Thyroid gland (tissue), 4 donors: ENCODE measurements around the gene SKA3. TPM values are rescaled to one million over a fixed set of nuclear protein-coding genes. Genes with fewer than 3 reads are reported as not detected.
"Not testable (repeated sequence)": the region's sequence is repeated elsewhere in the genome, so short reads cannot be mapped to it uniquely, and the experiment has no call there.

Experiments used
- DNase-seq, 2 donors: peaks; one replicate each; pipeline ENCODE4 v3.0.0-alpha.2; 2019
- H3K27ac ChIP-seq, 3 donors: fragments of 200-600 bp; sonication (generic); 1 replicate in 2 of 3; 2 replicates in 1 of 3; pipeline ENCODE4 v1.5.1; 2016 to 2019; ENCODE audit warnings: mild to moderate bottlenecking in 1 of 3, moderate library complexity in 1 of 3
- H3K27me3 ChIP-seq: fragments of 200-600 bp; sonication (generic); one replicate; pipeline ENCODE4 v1.5.1; 2019
- H3K36me3 ChIP-seq, 2 donors: fragments of 200-600 bp; sonication (generic); one replicate each; pipeline ENCODE4 v1.5.1; 2016 to 2019
- H3K4me1 ChIP-seq, 2 donors: fragments of 200-600 bp; sonication (generic); one replicate each; pipeline ENCODE4 v1.5.1; 2017 to 2019
- H3K4me3 ChIP-seq, 3 donors: fragments of 200-600 bp; sonication (generic); replicated peaks in 1 of 3; 1 replicate in 2 of 3; 2 replicates in 1 of 3; pipeline ENCODE4 v1.5.1; 2016; ENCODE audit warnings: mild to moderate bottlenecking in 1 of 3
- H3K9me3 ChIP-seq: fragments of 200-600 bp; sonication (generic); one replicate; pipeline ENCODE4 v1.5.1; 2017
- CTCF ChIP-seq, 6 experiments: fragments of 200-600 bp in 3 of 6; fragments of 450-650 bp in 3 of 6; sonication (generic) in 3 of 6; IDR thresholded peaks; one replicate each; pipeline ENCODE4 v1.5.1; 2016 to 2019; ENCODE audit warnings: antibody characterized with exemption in 6 of 6, mild to moderate bottlenecking in 2 of 6, inconsistent platforms in 1 of 6, moderate library complexity in 1 of 6
- POLR2A ChIP-seq, 2 donors: fragments of 450-650 bp; IDR thresholded peaks; one replicate each; pipeline ENCODE4 v1.6.1; 2017; ENCODE audit warnings: antibody characterized with exemption in 2 of 2, mild to moderate bottlenecking in 2 of 2, moderate library complexity in 1 of 2
- WGBS, 2 donors: methylation state at CpG; one replicate each; pipeline ENCODE4 v1.1.5; 2017; 5-methylcytosine and 5-hydroxymethylcytosine counted together
- intact Hi-C: fragments of 100-400 bp; cut with DNase I; formaldehyde crosslinking; loops from one replicate; pipeline ENCODE4 v1.15.1; 2023
- total RNA-seq, 4 donors: library from RNA; depleted of rRNA; stranded (reverse); fragments of >200 nt; gene quantifications; one replicate each; pipeline ENCODE4 v1.2.3, GENCODE V29; 2016

Gene SKA3
- total RNA-seq, 4 donors from 2014 or later = 1.3 to 1.4 TPM; not detected in 2

GRCh38 chr13:21142766-21143165 is 33.6 kb downstream of the SKA3 start:
- 96% methylated on average over 3 of the region's 3 CpGs for WGBS, 2 donors
- DNase-seq = no peak
- TF ChIP-seq POLR2A (IDR thresholded peaks at IDR 0.05) (no peak), CTCF (IDR thresholded peaks at IDR 0.05) (no peak)
- H3K27ac ChIP-seq = peak overlapping the region in 1 of 3 donors; percentile 0
- no peaks in the 10 kb centered on the region for H3K9me3 ChIP-seq
- H3K4me1 ChIP-seq = peaks cover 21 to 27% of the 10 kb centered on the region in 2 donors
- intact Hi-C loops = no loop called here
- H3K36me3 ChIP-seq = peaks cover 11 to 14% of the 10 kb centered on the region in 2 donors
- H3K4me3 ChIP-seq = no peak overlapping the region
- H3K27me3 ChIP-seq = no peaks in the 10 kb centered on the region

- TF ChIP-seq POLR2A (IDR thresholded peaks at IDR 0.05) (no peak), CTCF (IDR thresholded peaks at IDR 0.05) (no peak)
- DNase-seq = peak in 1 of 2 donors; percentile 8
- H3K27ac ChIP-seq = no peak overlapping the region
- peak overlapping the region in 1 of 3 donors; percentile 68 for H3K4me3 ChIP-seq
- H3K27me3 ChIP-seq = no peaks in the 10 kb centered on the region
- peaks cover 0 to 5% of the 10 kb centered on the region in 2 donors for H3K36me3 ChIP-seq
- H3K9me3 ChIP-seq = no peaks in the 10 kb centered on the region
- H3K4me1 ChIP-seq = peaks cover 21 to 27% of the 10 kb centered on the region in 2 donors
- 94 to 95% methylated on average over 12 of the region's 12 CpGs for WGBS, 2 donors
- intact Hi-C loops = loop anchor here (5.0 to 10.0 kb wide), 3 partner anchors 65 to 437 kb away; partner anchors contain the start of gene IL17D
These were observed 37.0 kb downstream of the SKA3 start for GRCh38 chr13:21139374-21139773.

GRCh38 chr13:21138561-21138960 is 37.8 kb downstream of the SKA3 start:
- intact Hi-C loops = loop anchor here (5.0 to 10.0 kb wide), 3 partner anchors 64 to 436 kb away; partner anchors contain the start of gene IL17D
- WGBS, 2 donors = 59 to 61% methylated on average over 1 of the region's 1 CpG

GRCh38 chr13:21137696-21138095 is 38.7 kb downstream of the SKA3 start:
- Histone ChIP-seq H3K4me1 (peaks cover 14 to 17% of the 10 kb centered on the region in 2 donors), H3K9me3 (no peaks in the 10 kb centered on the region), H3K36me3 (peaks cover 0 to 2% of the 10 kb centered on the region in 2 donors), H3K27ac (no peak overlapping the region), H3K27me3 (no peaks in the 10 kb centered on the region), H3K4me3 (no peak overlapping the region)
- intact Hi-C loops = loop anchor here (5.0 to 10.0 kb wide), 3 partner anchors 63 to 435 kb away; partner anchors contain the start of gene IL17D
- DNase-seq = no peak
- WGBS, 2 donors = 85 to 88% methylated on average over 5 of the region's 5 CpGs
- no peak for TF ChIP-seq CTCF (IDR thresholded peaks at IDR 0.05)
- no peak for TF ChIP-seq POLR2A (IDR thresholded peaks at IDR 0.05)

More at GRCh38 chr13:21138561-21138960, 37.8 kb downstream of the SKA3 start:
- no peaks in the 10 kb centered on the region for H3K9me3 ChIP-seq
- H3K4me3 ChIP-seq = no peak overlapping the region
- peaks cover 21 to 26% of the 10 kb centered on the region in 2 donors for H3K4me1 ChIP-seq
- no peak for DNase-seq
- H3K36me3 ChIP-seq = peaks cover 0 to 5% of the 10 kb centered on the region in 2 donors
- no peak overlapping the region for H3K27ac ChIP-seq
- TF ChIP-seq CTCF (IDR thresholded peaks at IDR 0.05) (no peak), POLR2A (IDR thresholded peaks at IDR 0.05) (no peak)
- no peaks in the 10 kb centered on the region for H3K27me3 ChIP-seq

GRCh38 chr13:21135833-21136232 is 40.5 kb downstream of the SKA3 start:
- H3K4me1 ChIP-seq, DNase-seq, H3K27ac ChIP-seq, H3K36me3 ChIP-seq, H3K9me3 ChIP-seq, H3K4me3 ChIP-seq, H3K27me3 ChIP-seq: not testable (repeated sequence)
- WGBS, 2 donors = 87 to 90% methylated on average over 6 of the region's 6 CpGs
- intact Hi-C loops = loop anchor here (5.0 to 10.0 kb wide), 3 partner anchors 61 to 434 kb away; partner anchors contain the start of gene IL17D
